ENCODE results near the gene RHOV. TPM values are rescaled to one million over a fixed set of nuclear protein-coding genes. Genes with fewer than 3 reads are reported as not detected.

Gene RHOV
- total and polyA plus RNA-seq, 10 of the 15 experiments (the other 5 are each of a cell fraction or from before 2014, with no cell fraction given), result 0.24 to 39.3 (median 9.3) TPM

- H3K27ac ChIP-seq (ENCODE audit: control insufficient read depth, insufficient read depth), result peak overlapping the region; percentile 76
- CTCF ChIA-PET, result interaction anchor here (0.9 to 8.8 kb wide), 11 partner anchors 12 to 167 kb away, joined by 3 to 140 read pairs (median 5); partner anchors contain the start of genes DNAJC17, VPS18 and ZFYVE19
- ATAC-seq (peak; percentile 52), DNase-seq (ENCODE audit: low read depth, low spot score) (no peak), FAIRE-seq (no peak)
- in situ Hi-C loops (cut with MboI) (no loop called here), intact Hi-C loops (cut with micrococcal nuclease; ENCODE audit: unreplicated experiment) (loop anchor here (5.0 to 10.0 kb wide), 2 partner anchors 40 to 268 kb away; partner anchors contain the start of genes DNAJC17, INO80 and ZFYVE19)
- RAD21 ChIA-PET (ENCODE audit: unreplicated experiment), result interaction anchor here (0.8 to 5.0 kb wide), 9 partner anchors 11 to 62 kb away, joined by 3 to 41 read pairs (median 7); partner anchors contain the start of genes PPP1R14D, RHOV and VPS18
- no TSS peak for BruUV-seq (replicated peaks)
- no peaks in the 10 kb centered on the region for H4K20me1 ChIP-seq (ENCODE audit: control insufficient read depth, insufficient read depth)
- H3K36me3 ChIP-seq (ENCODE audit: control insufficient read depth in 2 of 2, insufficient read depth in 2 of 2, low read length in 1 of 2), result no peaks in the 10 kb centered on the region
- H3K4me1 ChIP-seq (ENCODE audit: control insufficient read depth, insufficient read depth, low read length), result peaks cover 26% of the 10 kb centered on the region
- H3K9me3 ChIP-seq (replicated peaks; ENCODE audit: control insufficient read depth, insufficient read depth, low read length), result no peaks in the 10 kb centered on the region
- H2AFZ ChIP-seq (ENCODE audit: control insufficient read depth, low read depth, low read length), result peak overlapping the region; percentile 13
- POLR2A ChIA-PET, result interaction anchor here (0.5 to 5.0 kb wide), 10 partner anchors 11 to 49 kb away, joined by 4 to 39 read pairs (median 6); partner anchors contain the start of genes DNAJC17, RHOV, VPS18 and ZFYVE19
- H3K4me2 ChIP-seq (ENCODE audit: control insufficient read depth, insufficient read depth), result peak overlapping the region; percentile 86
- peak overlapping the region; percentile 45 for H3K9ac ChIP-seq (ENCODE audit: control insufficient read depth, insufficient read depth, low read length)
- TF ChIP-seq ZNF687 (IDR thresholded peaks at IDR 0.05) (0 out of 2 replicates have a peak, but pooled peaks have one; percentile 14), E2F8 (IDR thresholded peaks at IDR 0.05; ENCODE audit: low read depth, partially characterized antibody) (no peak), MEF2B (IDR thresholded peaks at IDR 0.05; ENCODE audit: partially characterized antibody, poor library complexity, severe bottlenecking) (peak; percentile 65), NR2F1 (conservative IDR thresholded peaks at IDR 0.05) (0 out of 2 replicates have a peak, but pooled peaks have one; percentile 7), IKZF1 (conservative IDR thresholded peaks at IDR 0.05) (peak; percentile 76; the same call in 1 of the 2 replicates), RELA (IDR thresholded peaks at IDR 0.05; ENCODE audit: borderline replicate concordance, partially characterized antibody) (peak; percentile 42), MYB (IDR thresholded peaks at IDR 0.05; ENCODE audit: borderline replicate concordance, low read depth, low read length) (no peak)
- peak overlapping the region; percentile 45; the same call in 1 of the 2 replicates for H3K4me3 ChIP-seq
- no peaks in the 10 kb centered on the region for H3K79me2 ChIP-seq (ENCODE audit: control insufficient read depth, insufficient read depth, low read length)
- H3K27me3 ChIP-seq (replicated peaks in 1 of 2; ENCODE audit: control insufficient read depth in 2 of 2, insufficient read depth in 2 of 2, low read length in 1 of 2), result peaks cover 1 to 3% of the 10 kb centered on the region in 2 experiments; a peak in 1 of 4 replicates
- SMC1A ChIA-PET (ENCODE audit: uncharacterized antibody, unreplicated experiment), result interaction anchor here (0.6 to 5.0 kb wide), 15 partner anchors 12 to 337 kb away, joined by 3 to 47 read pairs (median 4); partner anchors contain the start of genes DNAJC17 and ZFYVE19
These were observed 27.2 kb downstream of the RHOV start for GRCh38 chr15:40846841-40847222.
